Measurements from ENCODE around the gene SDR42E1.

SDR42E1 gene

GRCh38 chr16:82033683-82034300, 22.5 kb upstream of the SDR42E1 start:
- H3K36me3 ChIP-seq (ENCODE audit: control insufficient read depth, insufficient read depth, low read length): no peaks in the 10 kb centered on the region
- H3K4me3 ChIP-seq (ENCODE audit: low read length): no peak overlapping the region
- no peaks in the 10 kb centered on the region for H3K27me3 ChIP-seq (ENCODE audit: control insufficient read depth, insufficient read depth, low read length)
- H3K9ac ChIP-seq (ENCODE audit: low read length): no peak overlapping the region
- H3K4me1 ChIP-seq (ENCODE audit: control insufficient read depth, insufficient read depth, low read length): no peaks in the 10 kb centered on the region
- H3K27ac ChIP-seq (ENCODE audit: low read depth, low read length): no peak overlapping the region

DNA sequence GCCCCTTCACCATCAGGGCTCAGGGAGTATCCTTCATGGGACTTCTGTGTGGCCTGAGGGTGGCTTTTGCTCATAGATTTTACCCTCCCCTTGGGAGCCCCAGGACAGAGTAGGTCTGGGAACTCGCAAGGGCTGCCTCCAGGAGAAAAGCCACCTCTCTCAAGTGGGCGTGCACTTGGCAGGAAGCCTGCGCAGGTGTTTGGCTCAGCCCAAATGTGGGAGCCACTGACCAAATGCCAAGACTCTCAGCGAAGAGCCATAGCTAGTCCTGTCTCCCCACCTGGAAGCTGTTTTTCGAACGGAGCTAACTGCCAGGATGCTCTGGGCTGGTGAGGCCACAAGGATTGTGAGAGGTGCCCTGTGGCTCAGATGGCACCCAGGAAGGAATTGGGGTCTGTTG, 21.7 kb upstream of the SDR42E1 start:
- Histone ChIP-seq H3K4me1 (ENCODE audit: control insufficient read depth, insufficient read depth, low read length) (no peaks in the 10 kb centered on the region), H3K9ac (ENCODE audit: low read length) (no peak overlapping the region), H3K27ac (ENCODE audit: low read depth, low read length) (no peak overlapping the region), H3K27me3 (ENCODE audit: control insufficient read depth, insufficient read depth, low read length) (no peaks in the 10 kb centered on the region), H3K36me3 (ENCODE audit: control insufficient read depth, insufficient read depth, low read length) (no peaks in the 10 kb centered on the region), H3K4me3 (ENCODE audit: low read length) (no peak overlapping the region)

DNA sequence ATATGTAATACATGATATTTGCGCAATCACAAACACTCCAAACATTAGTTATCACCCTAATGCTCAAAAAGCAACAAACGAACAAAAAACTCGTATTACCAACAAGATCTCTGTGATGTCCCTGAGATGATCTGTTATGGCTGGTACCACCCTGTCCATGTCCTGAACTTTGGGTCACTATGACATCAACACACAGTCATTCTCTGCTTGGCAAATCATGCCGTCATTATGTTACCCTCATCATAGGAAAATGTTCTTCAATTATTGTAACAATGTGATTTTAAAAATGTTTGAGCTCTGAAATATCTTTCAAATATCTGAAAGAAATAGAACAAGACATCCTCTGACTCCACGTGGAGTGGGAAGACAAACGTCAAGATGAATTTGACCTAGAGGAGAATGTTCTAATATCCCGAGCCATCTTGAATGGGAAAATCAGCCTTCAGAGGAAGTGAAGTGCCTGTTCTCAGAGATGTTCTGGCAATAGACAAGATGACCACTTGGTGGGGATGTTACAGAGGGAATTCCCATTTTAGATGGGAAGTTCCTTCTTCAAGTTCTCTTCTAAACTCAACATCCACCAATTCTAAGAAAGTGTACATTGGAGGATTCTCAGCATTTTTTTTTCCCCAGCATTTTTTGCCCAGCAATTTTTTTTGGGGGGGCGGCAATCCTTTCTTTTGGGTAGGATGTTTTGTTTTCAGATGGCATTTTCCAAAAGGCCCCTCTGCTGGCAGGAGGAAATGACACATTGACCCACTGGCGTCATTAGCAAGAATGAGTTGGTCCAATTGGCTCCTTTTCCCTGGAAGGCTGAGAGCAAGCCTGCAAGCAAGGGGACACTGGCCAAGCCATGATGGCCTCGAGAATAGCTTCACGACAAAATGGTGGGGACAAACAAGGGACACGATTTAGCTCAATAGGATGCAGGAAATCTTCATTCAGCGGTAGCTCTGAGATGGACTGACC, 20.1 kb upstream of the SDR42E1 start:
- H3K27ac ChIP-seq (ENCODE audit: low read depth, low read length): no peak overlapping the region
- H3K27me3 ChIP-seq (ENCODE audit: control insufficient read depth, insufficient read depth, low read length): no peaks in the 10 kb centered on the region
- H3K9ac ChIP-seq (ENCODE audit: low read length): no peak overlapping the region
- no peak overlapping the region for H3K4me3 ChIP-seq (ENCODE audit: low read length)
- no peaks in the 10 kb centered on the region for H3K4me1 ChIP-seq (ENCODE audit: control insufficient read depth, insufficient read depth, low read length)
- no peaks in the 10 kb centered on the region for H3K36me3 ChIP-seq (ENCODE audit: control insufficient read depth, insufficient read depth, low read length)

GRCh38 chr16:82027629-82028064, 16.4 kb upstream of the SDR42E1 start:
- Histone ChIP-seq H3K27me3 (ENCODE audit: control insufficient read depth, insufficient read depth, low read length) (no peaks in the 10 kb centered on the region), H3K9ac (ENCODE audit: low read length) (no peak overlapping the region), H3K27ac (ENCODE audit: low read depth, low read length) (no peak overlapping the region), H3K36me3 (ENCODE audit: control insufficient read depth, insufficient read depth, low read length) (no peaks in the 10 kb centered on the region), H3K4me1 (ENCODE audit: control insufficient read depth, insufficient read depth, low read length) (no peaks in the 10 kb centered on the region), H3K4me3 (ENCODE audit: low read length) (no peak overlapping the region)

DNA sequence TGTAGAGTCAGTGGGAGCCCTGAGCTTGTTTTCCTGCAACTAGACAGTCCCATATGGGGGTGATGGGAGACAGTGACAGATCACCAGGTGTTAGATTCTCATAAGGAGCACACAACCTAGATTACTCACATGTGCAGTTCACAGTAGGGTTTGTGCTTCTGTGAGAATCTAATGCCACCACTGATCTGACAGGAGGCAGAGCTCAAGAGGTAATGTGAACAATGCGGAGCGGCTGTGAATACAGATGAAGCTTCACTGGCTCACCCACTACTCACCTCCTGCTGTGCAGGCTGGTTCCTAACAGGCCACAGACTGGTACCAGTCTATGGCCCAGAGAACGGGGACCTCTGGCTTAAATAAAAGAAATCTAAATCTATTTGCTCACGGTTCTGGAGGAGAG, 13.6 kb upstream of the SDR42E1 start:
- Histone ChIP-seq H3K27ac (ENCODE audit: low read depth, low read length) (no peak overlapping the region), H3K36me3 (ENCODE audit: control insufficient read depth, insufficient read depth, low read length) (no peaks in the 10 kb centered on the region), H3K27me3 (ENCODE audit: control insufficient read depth, insufficient read depth, low read length) (no peaks in the 10 kb centered on the region), H3K4me3 (ENCODE audit: low read length) (no peak overlapping the region), H3K9ac (ENCODE audit: low read length) (no peak overlapping the region), H3K4me1 (ENCODE audit: control insufficient read depth, insufficient read depth, low read length) (no peaks in the 10 kb centered on the region)

DNA sequence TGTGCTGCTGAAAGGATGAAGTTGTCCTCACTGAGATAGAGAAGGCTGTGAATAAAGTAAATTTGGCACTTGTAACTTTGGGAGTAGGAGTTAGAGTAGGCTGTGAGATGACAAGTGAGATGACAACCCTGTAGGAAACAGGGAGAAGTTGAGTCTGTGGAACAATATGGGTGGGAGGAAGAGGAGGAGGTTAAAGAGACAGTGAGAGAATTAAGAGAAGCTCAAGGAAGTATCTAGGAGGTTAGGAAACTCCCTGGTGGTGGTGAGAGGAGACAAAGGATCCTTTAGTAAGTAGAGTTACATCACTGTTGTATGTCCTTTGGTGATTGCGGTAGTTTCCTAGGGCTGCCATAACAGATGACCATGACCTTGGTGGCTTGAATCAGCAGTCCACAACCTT, 13.0 kb upstream of the SDR42E1 start:
- Histone ChIP-seq H3K27me3 (ENCODE audit: control insufficient read depth, insufficient read depth, low read length) (no peaks in the 10 kb centered on the region), H3K4me3 (ENCODE audit: low read length) (no peak overlapping the region), H3K36me3 (ENCODE audit: control insufficient read depth, insufficient read depth, low read length) (no peaks in the 10 kb centered on the region), H3K4me1 (ENCODE audit: control insufficient read depth, insufficient read depth, low read length) (no peaks in the 10 kb centered on the region), H3K27ac (ENCODE audit: low read depth, low read length) (no peak overlapping the region), H3K9ac (ENCODE audit: low read length) (no peak overlapping the region)

- H3K4me1 ChIP-seq (ENCODE audit: control insufficient read depth, insufficient read depth, low read length): no peaks in the 10 kb centered on the region
- H3K27ac ChIP-seq (ENCODE audit: low read depth, low read length): no peak overlapping the region
- H3K36me3 ChIP-seq (ENCODE audit: control insufficient read depth, insufficient read depth, low read length): no peaks in the 10 kb centered on the region
- H3K27me3 ChIP-seq (ENCODE audit: control insufficient read depth, insufficient read depth, low read length): no peaks in the 10 kb centered on the region
- H3K9ac ChIP-seq (ENCODE audit: low read length): no peak overlapping the region
- H3K4me3 ChIP-seq (ENCODE audit: low read length): no peak overlapping the region
Measured at GRCh38 chr16:82023206-82023605, 11.9 kb upstream of the SDR42E1 start.

GRCh38 chr16:82020051-82020450, 8.8 kb upstream of the SDR42E1 start:
- H3K9ac ChIP-seq (ENCODE audit: low read length): no peak overlapping the region
- H3K4me1 ChIP-seq (ENCODE audit: control insufficient read depth, insufficient read depth, low read length): no peaks in the 10 kb centered on the region
- H3K27me3 ChIP-seq (ENCODE audit: control insufficient read depth, insufficient read depth, low read length): no peaks in the 10 kb centered on the region
- H3K36me3 ChIP-seq (ENCODE audit: control insufficient read depth, insufficient read depth, low read length): no peaks in the 10 kb centered on the region
- H3K4me3 ChIP-seq (ENCODE audit: low read length): no peak overlapping the region
- no peak overlapping the region for H3K27ac ChIP-seq (ENCODE audit: low read depth, low read length)

DNA sequence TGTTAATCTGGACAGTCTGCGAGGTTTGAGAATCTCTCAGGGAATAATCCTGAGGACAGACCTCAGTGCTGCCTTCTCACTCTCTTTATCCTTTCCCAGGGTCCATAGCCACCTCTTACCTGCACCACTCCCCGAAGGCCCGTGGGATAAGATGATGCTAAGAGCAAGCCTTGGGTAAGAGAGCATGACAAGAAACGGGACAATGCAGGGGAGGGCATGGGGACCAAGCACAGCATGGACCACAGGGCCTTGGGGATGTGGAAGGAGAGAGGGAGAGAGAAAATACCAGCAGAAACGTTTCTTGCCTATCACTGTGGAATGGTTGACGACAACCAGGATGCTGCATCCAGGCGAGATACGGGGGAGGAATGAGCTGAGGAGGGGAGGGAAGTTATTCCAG, 8.3 kb upstream of the SDR42E1 start:
- no peak overlapping the region for H3K4me3 ChIP-seq (ENCODE audit: low read length)
- H3K27ac ChIP-seq (ENCODE audit: low read depth, low read length): no peak overlapping the region
- H3K36me3 ChIP-seq (ENCODE audit: control insufficient read depth, insufficient read depth, low read length): no peaks in the 10 kb centered on the region
- H3K4me1 ChIP-seq (ENCODE audit: control insufficient read depth, insufficient read depth, low read length): no peaks in the 10 kb centered on the region
- no peak overlapping the region for H3K9ac ChIP-seq (ENCODE audit: low read length)
- no peaks in the 10 kb centered on the region for H3K27me3 ChIP-seq (ENCODE audit: control insufficient read depth, insufficient read depth, low read length)

DNA sequence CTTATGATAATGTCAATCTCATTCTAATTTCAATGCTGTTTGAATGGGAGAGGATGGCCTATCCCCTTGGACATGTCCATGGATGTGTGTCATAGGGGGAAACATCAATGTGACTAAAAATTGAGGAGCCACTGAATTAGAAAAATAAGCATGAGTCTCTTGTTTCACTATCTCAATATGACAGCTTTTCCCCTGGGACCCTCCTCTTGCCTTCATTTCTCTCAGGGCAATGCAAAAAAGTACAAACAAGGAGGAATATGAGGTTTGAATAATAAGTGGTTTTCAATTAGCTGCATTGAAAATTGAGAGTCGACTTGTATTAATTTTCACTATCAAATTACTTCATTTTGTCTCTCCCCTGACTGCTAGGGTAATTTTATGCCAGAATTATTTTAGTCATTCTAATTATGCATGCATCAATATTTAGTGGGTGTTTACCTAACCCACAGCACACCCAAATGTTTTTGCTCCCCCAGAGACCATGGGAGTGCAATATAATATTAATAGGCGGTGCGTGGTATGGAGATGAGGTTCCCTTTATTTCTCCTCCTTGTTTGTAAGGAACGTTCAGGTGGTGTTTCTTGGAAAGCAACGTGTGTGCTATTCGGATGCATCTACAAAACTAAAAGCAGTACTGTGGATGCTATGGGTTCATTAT, 6.8 kb upstream of the SDR42E1 start:
- Histone ChIP-seq H3K36me3 (ENCODE audit: control insufficient read depth, insufficient read depth, low read length) (no peaks in the 10 kb centered on the region), H3K4me3 (ENCODE audit: low read length) (no peak overlapping the region), H3K27ac (ENCODE audit: low read depth, low read length) (no peak overlapping the region), H3K4me1 (ENCODE audit: control insufficient read depth, insufficient read depth, low read length) (no peaks in the 10 kb centered on the region), H3K9ac (ENCODE audit: low read length) (no peak overlapping the region), H3K27me3 (ENCODE audit: control insufficient read depth, insufficient read depth, low read length) (no peaks in the 10 kb centered on the region)

DNA sequence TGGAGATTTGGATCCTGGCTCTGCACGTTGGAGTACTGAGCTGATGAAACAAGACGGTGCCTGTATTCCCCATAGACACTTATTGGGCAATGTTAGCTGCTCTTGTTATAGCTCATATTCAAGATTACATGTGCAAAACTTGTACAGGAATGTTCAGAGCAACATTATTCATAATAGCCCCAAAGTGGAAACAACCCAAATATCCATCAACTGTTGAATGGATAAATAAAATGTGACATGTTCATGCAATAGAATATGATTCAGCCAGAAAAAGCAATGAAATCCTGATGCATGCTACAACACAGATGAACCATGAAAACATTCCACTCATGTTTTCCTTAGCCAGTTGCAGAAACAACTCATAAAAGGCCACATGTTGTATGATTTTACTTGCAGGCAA, 5.7 kb upstream of the SDR42E1 start:
- no peak overlapping the region for H3K4me3 ChIP-seq (ENCODE audit: low read length)
- H3K27me3 ChIP-seq (ENCODE audit: control insufficient read depth, insufficient read depth, low read length): no peaks in the 10 kb centered on the region
- no peak overlapping the region for H3K27ac ChIP-seq (ENCODE audit: low read depth, low read length)
- H3K9ac ChIP-seq (ENCODE audit: low read length): no peak overlapping the region
- H3K4me1 ChIP-seq (ENCODE audit: control insufficient read depth, insufficient read depth, low read length): no peaks in the 10 kb centered on the region
- H3K36me3 ChIP-seq (ENCODE audit: control insufficient read depth, insufficient read depth, low read length): no peaks in the 10 kb centered on the region

DNA sequence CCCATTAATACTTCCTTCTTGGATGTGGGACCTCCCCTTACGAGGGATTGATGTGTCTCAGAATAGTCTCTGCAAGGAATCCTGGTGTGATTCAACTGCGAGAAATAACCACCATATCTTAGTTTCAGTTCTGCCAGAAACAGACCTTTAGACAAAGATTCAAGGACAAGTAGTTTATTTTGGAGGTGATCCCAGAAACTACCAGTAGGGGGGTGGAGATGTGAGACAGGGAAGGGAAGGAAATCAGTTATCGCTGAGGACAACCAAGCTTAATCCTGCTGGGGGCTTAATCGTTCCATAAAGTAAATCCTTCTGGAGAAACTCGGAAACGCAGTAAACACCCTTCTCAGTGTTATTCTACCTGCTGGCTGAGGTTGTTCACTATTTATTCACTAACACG, 5.0 kb upstream of the SDR42E1 start:
- no peak overlapping the region for H3K4me3 ChIP-seq (ENCODE audit: low read length)
- no peaks in the 10 kb centered on the region for H3K36me3 ChIP-seq (ENCODE audit: control insufficient read depth, insufficient read depth, low read length)
- H3K9ac ChIP-seq (ENCODE audit: low read length): no peak overlapping the region
- H3K27me3 ChIP-seq (ENCODE audit: control insufficient read depth, insufficient read depth, low read length): no peaks in the 10 kb centered on the region
- H3K27ac ChIP-seq (ENCODE audit: low read depth, low read length): no peak overlapping the region
- no peaks in the 10 kb centered on the region for H3K4me1 ChIP-seq (ENCODE audit: control insufficient read depth, insufficient read depth, low read length)
